ENCODE data around the gene SMG5.

DNA sequence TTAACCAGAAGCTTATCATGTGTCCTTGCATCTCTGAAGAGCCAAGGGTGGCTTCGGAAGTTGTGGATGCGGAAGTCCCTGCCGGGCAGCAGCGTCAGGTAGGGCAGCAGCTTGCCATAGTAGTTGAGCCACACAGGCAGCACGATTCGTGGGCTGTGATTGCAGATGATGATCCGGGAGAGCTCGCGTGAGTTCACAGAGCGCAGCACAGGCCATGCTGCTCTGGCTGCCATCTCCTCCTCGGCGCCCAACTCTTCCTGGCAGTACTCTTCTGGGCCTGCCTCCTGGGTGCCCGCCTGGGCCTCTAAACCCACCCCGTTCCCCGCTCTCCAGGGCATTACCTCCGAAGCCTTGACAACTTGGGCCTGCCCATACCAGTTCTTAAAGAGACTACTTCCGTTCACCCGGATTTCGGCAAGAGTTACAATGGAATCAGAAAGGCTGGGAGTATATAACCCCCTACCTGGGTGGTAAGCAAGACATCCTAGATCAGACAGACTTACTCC is 16.3 kb upstream of the SMG5 start, which contains the start of gene VHLL:
- TF ChIP-seq, protein P1, sequence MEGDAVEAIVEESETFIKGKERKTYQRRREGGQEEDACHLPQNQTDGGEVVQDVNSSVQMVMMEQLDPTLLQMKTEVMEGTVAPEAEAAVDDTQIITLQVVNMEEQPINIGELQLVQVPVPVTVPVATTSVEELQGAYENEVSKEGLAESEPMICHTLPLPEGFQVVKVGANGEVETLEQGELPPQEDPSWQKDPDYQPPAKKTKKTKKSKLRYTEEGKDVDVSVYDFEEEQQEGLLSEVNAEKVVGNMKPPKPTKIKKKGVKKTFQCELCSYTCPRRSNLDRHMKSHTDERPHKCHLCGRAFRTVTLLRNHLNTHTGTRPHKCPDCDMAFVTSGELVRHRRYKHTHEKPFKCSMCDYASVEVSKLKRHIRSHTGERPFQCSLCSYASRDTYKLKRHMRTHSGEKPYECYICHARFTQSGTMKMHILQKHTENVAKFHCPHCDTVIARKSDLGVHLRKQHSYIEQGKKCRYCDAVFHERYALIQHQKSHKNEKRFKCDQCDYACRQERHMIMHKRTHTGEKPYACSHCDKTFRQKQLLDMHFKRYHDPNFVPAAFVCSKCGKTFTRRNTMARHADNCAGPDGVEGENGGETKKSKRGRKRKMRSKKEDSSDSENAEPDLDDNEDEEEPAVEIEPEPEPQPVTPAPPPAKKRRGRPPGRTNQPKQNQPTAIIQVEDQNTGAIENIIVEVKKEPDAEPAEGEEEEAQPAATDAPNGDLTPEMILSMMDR (IDR thresholded peaks at IDR 0.05; ENCODE audit: low read length): no peak
- no peak for TF ChIP-seq EZH2 (optimal IDR thresholded peaks at IDR 0.05; ENCODE audit: low read depth, low read length)
- no peak for TF ChIP-seq EZH2phosphoT487 (IDR thresholded peaks at IDR 0.05; ENCODE audit: low read length)

Data from MM.1S (cell line).